IMR-90 (cell line): ENCODE data around the gene CANT1. TPM values are rescaled to one million over a fixed set of nuclear protein-coding genes. Genes with fewer than 3 reads are reported as not detected.

ENCODE experiments used
- ATAC-seq: fragments of 200-7000 bp; cut with Tn5 transposase; 2 replicates; pipeline ENCODE4 v1.9.1; 2020; ENCODE audit warnings: low read depth, mild to moderate bottlenecking, moderate library complexity
- BruUV-seq: library from RNA; stranded (reverse); fragments of 400-500 nt; replicated peaks from 2 replicates; lab custom pipeline; 2021; lab: Mats Ljungman, UMichigan
- CTCF ChIA-PET: fragments of 300-600 bp; formaldehyde crosslinking; extraction: SDS; loops from one replicate; lab custom pipeline; 2021; ENCODE audit warnings: antibody characterized with exemption; lab: Yijun Ruan, JAX
- POLR2A ChIA-PET: fragments of 300-600 bp; sonication (Branson Sonifier 250); formaldehyde crosslinking; loops from one replicate; lab custom pipeline; 2022; ENCODE audit warnings: antibody characterized with exemption; ENCODE audit not compliant: unreplicated experiment; lab: Charles Lee
- DNase-seq: peaks from one replicate; pipeline ENCODE4 v3.0.0; 2013
- H2AFZ ChIP-seq: replicated peaks from 2 replicates; pipeline ENCODE3; 2013; ENCODE audit warnings: low read length, mild to moderate bottlenecking; ENCODE audit not compliant: poor library complexity
- H2AK5ac ChIP-seq: 2 replicates; pipeline ENCODE4 v1.6.1; 2013; ENCODE audit warnings: low read depth, low read length, inconsistent platforms
- H2AK9ac ChIP-seq: replicated peaks from 2 replicates; pipeline ENCODE3; 2013; ENCODE audit warnings: mild to moderate bottlenecking, low read depth, low read length, moderate library complexity; ENCODE audit not compliant: poor library complexity
- H2BK120ac ChIP-seq: 2 replicates; pipeline ENCODE4 v1.6.1; 2013; ENCODE audit warnings: low read depth, low read length, inconsistent platforms
- H2BK15ac ChIP-seq: 3 replicates; pipeline ENCODE4 v1.6.1; 2013; ENCODE audit warnings: low read depth, low read length, inconsistent platforms
- H2BK20ac ChIP-seq: 2 replicates; pipeline ENCODE4 v1.6.1; 2013; ENCODE audit warnings: low read depth, mild to moderate bottlenecking, inconsistent platforms, low read length, moderate library complexity
- H2BK5ac ChIP-seq: 2 replicates; pipeline ENCODE4 v1.6.1; 2013; ENCODE audit warnings: mild to moderate bottlenecking, low read depth, low read length, inconsistent platforms; ENCODE audit not compliant: poor library complexity, severe bottlenecking
- H3K14ac ChIP-seq: replicated peaks from 2 replicates; pipeline ENCODE4 v1.6.1; 2013; ENCODE audit warnings: low read depth, low read length, inconsistent platforms
- H3K18ac ChIP-seq: 2 replicates; pipeline ENCODE4 v1.6.1; 2013; ENCODE audit warnings: low read depth, low read length, control low read depth
- H3K23ac ChIP-seq: 2 replicates; pipeline ENCODE4 v1.6.1; 2013; ENCODE audit warnings: low read depth, low read length, inconsistent platforms
- H3K27ac ChIP-seq: 2 replicates; pipeline ENCODE4 v1.5.1; 2013; ENCODE audit warnings: mild to moderate bottlenecking, control low read depth, low read length; ENCODE audit not compliant: insufficient read depth
- H3K27me3 ChIP-seq: 2 replicates; pipeline ENCODE4 v1.6.1; 2013; ENCODE audit warnings: low read length; ENCODE audit not compliant: control insufficient read depth, insufficient read depth
- H3K36me3 ChIP-seq: 2 replicates; pipeline ENCODE4 v1.6.1; 2013; ENCODE audit warnings: low read length, mixed read lengths; ENCODE audit not compliant: control insufficient read depth, insufficient read depth
- H3K4ac ChIP-seq: 2 replicates; pipeline ENCODE4 v1.6.1; 2013; ENCODE audit warnings: low read depth, low read length, inconsistent platforms
- H3K4me1 ChIP-seq: 2 replicates; pipeline ENCODE4 v1.6.1; 2013; ENCODE audit warnings: low read length, mixed read lengths; ENCODE audit not compliant: control insufficient read depth, insufficient read depth
- H3K4me2 ChIP-seq: 2 replicates; pipeline ENCODE4 v1.6.1; 2013; ENCODE audit warnings: low read depth, mild to moderate bottlenecking, control low read depth, low read length, moderate library complexity
- H3K4me3 ChIP-seq: 2 replicates; pipeline ENCODE4 v1.5.1; 2013; ENCODE audit warnings: low read depth, mild to moderate bottlenecking, control low read depth, low read length, moderate library complexity; ENCODE audit not compliant: insufficient read depth
- H3K56ac ChIP-seq: 2 replicates; pipeline ENCODE4 v1.6.1; 2013; ENCODE audit warnings: low read length, inconsistent platforms; ENCODE audit not compliant: insufficient read depth; ENCODE audit errors: extremely low read depth
- H3K79me1 ChIP-seq, 2 experiments: 2 replicates each; pipeline ENCODE4 v1.6.1; 2013; ENCODE audit warnings: low read length in 2 of 2, inconsistent platforms in 1 of 2, low read depth in 1 of 2
- H3K9ac ChIP-seq: 2 replicates; pipeline ENCODE4 v1.6.1; 2013; ENCODE audit warnings: low read depth, low read length, control low read depth
- H3K9me1 ChIP-seq: 2 replicates; pipeline ENCODE4 v1.6.1; 2013; ENCODE audit warnings: low read length, inconsistent platforms; ENCODE audit not compliant: insufficient read depth
- H3K9me3 ChIP-seq: 2 replicates; pipeline ENCODE4 v1.6.1; 2013; ENCODE audit warnings: low read length; ENCODE audit not compliant: control insufficient read depth, insufficient read depth
- H4K20me1 ChIP-seq: 2 replicates; pipeline ENCODE4 v1.6.1; 2013; ENCODE audit warnings: low read length, inconsistent platforms; ENCODE audit not compliant: insufficient read depth
- H4K5ac ChIP-seq: 2 replicates; pipeline ENCODE4 v1.6.1; 2013; ENCODE audit warnings: mild to moderate bottlenecking, low read depth, low read length, control low read depth
- H4K8ac ChIP-seq, 2 experiments: 2 replicates each; pipeline ENCODE4 v1.6.1; 2013; ENCODE audit warnings: low read depth in 2 of 2, low read length in 2 of 2, control low read depth in 1 of 2, inconsistent platforms in 1 of 2
- H4K91ac ChIP-seq: 2 replicates; pipeline ENCODE4 v1.6.1; 2013; ENCODE audit warnings: low read depth, low read length, inconsistent platforms; ENCODE audit not compliant: insufficient read depth
- BHLHE40 ChIP-seq: fragments of 150-350 bp; IDR thresholded peaks from 2 replicates; pipeline ENCODE4 v1.6.1; 2016; ENCODE audit warnings: mild to moderate bottlenecking, low read depth, low read length
- CEBPB ChIP-seq: IDR thresholded peaks from 2 replicates; pipeline ENCODE4 v1.6.1; 2012; ENCODE audit warnings: low read depth, low read length, improper control_type of control experiment
- CHD1 ChIP-seq: IDR thresholded peaks from 2 replicates; pipeline ENCODE4 v1.6.1; 2012; ENCODE audit warnings: low read depth, low read length, improper control_type of control experiment
- FOS ChIP-seq: fragments of 150-350 bp; IDR thresholded peaks from 2 replicates; pipeline ENCODE4 v1.6.1; 2016; ENCODE audit warnings: low read depth, low read length
- MAFK ChIP-seq: IDR thresholded peaks from 2 replicates; pipeline ENCODE4 v1.6.1; 2012; ENCODE audit warnings: low read depth, low read length, improper control_type of control experiment
- MAZ ChIP-seq: IDR thresholded peaks from 2 replicates; pipeline ENCODE4 v1.6.1; 2012; ENCODE audit warnings: low read depth, mild to moderate bottlenecking, low read length, improper control_type of control experiment, moderate library complexity, borderline replicate concordance
- MXI1 ChIP-seq: IDR thresholded peaks from 2 replicates; pipeline ENCODE4 v1.6.1; 2012; ENCODE audit warnings: low read depth, mild to moderate bottlenecking, low read length, moderate library complexity, borderline replicate concordance
- NFE2L2 ChIP-seq: fragments of 150-350 bp; IDR thresholded peaks from 2 replicates; pipeline ENCODE4 v1.6.1; 2016; ENCODE audit warnings: low read depth, mild to moderate bottlenecking, low read length
- POLR2A ChIP-seq: IDR thresholded peaks from 2 replicates; pipeline ENCODE4 v1.6.1; 2012; ENCODE audit warnings: mild to moderate bottlenecking, low read depth, low read length
- RAD21 ChIP-seq: IDR thresholded peaks from 2 replicates; pipeline ENCODE4 v1.6.1; 2012; ENCODE audit warnings: low read length, improper control_type of control experiment
- RCOR1 ChIP-seq: IDR thresholded peaks from 2 replicates; pipeline ENCODE4 v1.6.1; 2012; ENCODE audit warnings: mild to moderate bottlenecking, low read length, improper control_type of control experiment; ENCODE audit not compliant: insufficient replicate concordance
- RFX5 ChIP-seq: IDR thresholded peaks from 2 replicates; pipeline ENCODE4 v1.8.0; 2012; ENCODE audit warnings: low read depth, mild to moderate bottlenecking, low read length, moderate library complexity
- SMC3 ChIP-seq: fragments of 150-350 bp; IDR thresholded peaks from 2 replicates; pipeline ENCODE4 v1.6.1; 2016; ENCODE audit warnings: low read depth, mild to moderate bottlenecking, antibody characterized with exemption, low read length, moderate library complexity
- WGBS, 2 experiments: methylation state at CpG; one replicate each; pipeline versions ENCODE4 v1.1.5 to v1.1.7; 2013; ENCODE audit warnings: missing lambda C conversion rate in 2 of 2; ENCODE audit not compliant: insufficient read length in 1 of 2; ENCODE audit errors: extremely low coverage in 2 of 2; 5-methylcytosine and 5-hydroxymethylcytosine counted together
- dilution Hi-C: fragments of 300-500 bp; cut with HindIII; formaldehyde crosslinking; loops from one replicate; pipeline ENCODE4 v1.14.3; 2018; ENCODE audit warnings: low sequenced_read_pairs; ENCODE audit not compliant: unreplicated experiment
- in situ Hi-C: fragments of 300-500 bp; cut with MboI; formaldehyde crosslinking; loops from 3 replicates; pipeline ENCODE4 v1.14.3; 2019; ENCODE audit warnings: low sequenced_read_pairs, inconsistent platforms, mixed read lengths
- intact Hi-C: fragments of 100-400 bp; cut with micrococcal nuclease; formaldehyde crosslinking; loops from 2 replicates; pipeline ENCODE4 v1.10.0; 2022
- polyA plus RNA-seq, 3 experiments: library from polyadenylated mRNA; depleted of rRNA; stranded (reverse); fragments of >200 nt; gene quantifications; 2 replicates each; pipeline ENCODE4 v1.2.3, GENCODE V29; 2012; ENCODE audit warnings: low replicate concordance in 1 of 3
- total RNA-seq: library from RNA; depleted of rRNA; stranded (reverse); fragments of >200 nt; gene quantifications from 2 replicates; pipeline ENCODE4 v1.2.3, GENCODE V29; 2012
- TF ChIP-seq, protein P1 (sequence below): fragments of 150-350 bp; IDR thresholded peaks from 2 replicates; pipeline ENCODE4 v1.6.1; 2017; ENCODE audit warnings: mild to moderate bottlenecking, antibody characterized with exemption, low read length, low read depth
- TF ChIP-seq, protein P2 (sequence below): fragments of 150-350 bp; IDR thresholded peaks from 2 replicates; pipeline ENCODE4 v1.6.1; 2016; ENCODE audit warnings: low read depth, mild to moderate bottlenecking, low read length, moderate library complexity, borderline replicate concordance
- TF ChIP-seq, protein P3 (sequence below): conservative IDR thresholded peaks from 2 replicates; pipeline ENCODE4 v1.5.1; 2012; ENCODE audit warnings: mild to moderate bottlenecking, low read depth, low read length, improper control_type of control experiment

Gene CANT1
- total and polyA plus RNA-seq, 2 of the 4 experiments (the other 2 are of a cell fraction), result 51.8 to 73.4 TPM

DNA sequence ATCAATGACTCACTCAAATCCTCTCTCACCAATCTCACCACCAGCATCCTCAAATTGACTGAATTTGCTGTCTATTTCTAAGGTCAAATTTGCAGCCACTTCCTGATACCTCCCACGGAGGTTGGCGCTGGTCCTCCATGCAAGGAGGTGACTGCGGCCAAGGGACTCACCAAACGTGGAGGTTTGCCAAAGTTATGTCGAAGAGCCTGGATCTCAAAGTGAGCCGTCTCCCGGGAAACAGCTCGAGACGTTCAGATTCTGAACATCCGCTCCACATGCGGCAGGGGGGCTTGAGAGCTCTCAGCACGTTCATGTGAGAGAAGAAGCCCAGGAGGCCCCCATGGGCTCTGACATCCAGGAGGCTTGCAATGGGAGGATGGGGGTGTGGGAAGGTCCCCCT, 52.4 kb downstream of the CANT1 start:
- Histone ChIP-seq H2AK5ac (no peak overlapping the region), H4K20me1 (no peaks in the 10 kb centered on the region), H2BK5ac (no peak overlapping the region), H4K8ac (no peak overlapping the region), H2AK9ac (no peak overlapping the region), H2BK120ac (no peak overlapping the region), H3K4ac (no peak overlapping the region), H3K9me1 (no peaks in the 10 kb centered on the region), H3K23ac (no peak overlapping the region), H3K4me3 (no peak overlapping the region), H3K9me3 (no peaks in the 10 kb centered on the region), H4K91ac (no peak overlapping the region), H3K18ac (no peak overlapping the region), H3K27ac (no peak overlapping the region), H3K79me1 (no peaks in the 10 kb centered on the region), H3K27me3 (no peaks in the 10 kb centered on the region; the same call in 1 of the 2 replicates), H2BK20ac (no peak overlapping the region), H4K5ac (no peak overlapping the region), H2BK15ac (no peak overlapping the region), H2AFZ (peak overlapping the region; percentile 63), H3K36me3 (no peaks in the 10 kb centered on the region), H3K9ac (no peak overlapping the region), H3K4me1 (peaks cover 18% of the 10 kb centered on the region), H3K56ac (no peak overlapping the region), H3K14ac (no peak overlapping the region), H3K4me2 (no peak overlapping the region)
- TF ChIP-seq FOS (no peak), POLR2A (no peak), RCOR1 (no peak), RAD21 (no peak), SMC3 (no peak), NFE2L2 (no peak), MXI1 (no peak), RFX5 (no peak), BHLHE40 (no peak), CEBPB (no peak), MAFK (no peak), CHD1 (no peak), MAZ (no peak)
- TF ChIP-seq, protein P1, sequence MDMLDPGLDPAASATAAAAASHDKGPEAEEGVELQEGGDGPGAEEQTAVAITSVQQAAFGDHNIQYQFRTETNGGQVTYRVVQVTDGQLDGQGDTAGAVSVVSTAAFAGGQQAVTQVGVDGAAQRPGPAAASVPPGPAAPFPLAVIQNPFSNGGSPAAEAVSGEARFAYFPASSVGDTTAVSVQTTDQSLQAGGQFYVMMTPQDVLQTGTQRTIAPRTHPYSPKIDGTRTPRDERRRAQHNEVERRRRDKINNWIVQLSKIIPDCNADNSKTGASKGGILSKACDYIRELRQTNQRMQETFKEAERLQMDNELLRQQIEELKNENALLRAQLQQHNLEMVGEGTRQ, result no peak
- TF ChIP-seq, protein P2, sequence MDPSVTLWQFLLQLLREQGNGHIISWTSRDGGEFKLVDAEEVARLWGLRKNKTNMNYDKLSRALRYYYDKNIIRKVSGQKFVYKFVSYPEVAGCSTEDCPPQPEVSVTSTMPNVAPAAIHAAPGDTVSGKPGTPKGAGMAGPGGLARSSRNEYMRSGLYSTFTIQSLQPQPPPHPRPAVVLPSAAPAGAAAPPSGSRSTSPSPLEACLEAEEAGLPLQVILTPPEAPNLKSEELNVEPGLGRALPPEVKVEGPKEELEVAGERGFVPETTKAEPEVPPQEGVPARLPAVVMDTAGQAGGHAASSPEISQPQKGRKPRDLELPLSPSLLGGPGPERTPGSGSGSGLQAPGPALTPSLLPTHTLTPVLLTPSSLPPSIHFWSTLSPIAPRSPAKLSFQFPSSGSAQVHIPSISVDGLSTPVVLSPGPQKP, result no peak
- TF ChIP-seq, protein P3, sequence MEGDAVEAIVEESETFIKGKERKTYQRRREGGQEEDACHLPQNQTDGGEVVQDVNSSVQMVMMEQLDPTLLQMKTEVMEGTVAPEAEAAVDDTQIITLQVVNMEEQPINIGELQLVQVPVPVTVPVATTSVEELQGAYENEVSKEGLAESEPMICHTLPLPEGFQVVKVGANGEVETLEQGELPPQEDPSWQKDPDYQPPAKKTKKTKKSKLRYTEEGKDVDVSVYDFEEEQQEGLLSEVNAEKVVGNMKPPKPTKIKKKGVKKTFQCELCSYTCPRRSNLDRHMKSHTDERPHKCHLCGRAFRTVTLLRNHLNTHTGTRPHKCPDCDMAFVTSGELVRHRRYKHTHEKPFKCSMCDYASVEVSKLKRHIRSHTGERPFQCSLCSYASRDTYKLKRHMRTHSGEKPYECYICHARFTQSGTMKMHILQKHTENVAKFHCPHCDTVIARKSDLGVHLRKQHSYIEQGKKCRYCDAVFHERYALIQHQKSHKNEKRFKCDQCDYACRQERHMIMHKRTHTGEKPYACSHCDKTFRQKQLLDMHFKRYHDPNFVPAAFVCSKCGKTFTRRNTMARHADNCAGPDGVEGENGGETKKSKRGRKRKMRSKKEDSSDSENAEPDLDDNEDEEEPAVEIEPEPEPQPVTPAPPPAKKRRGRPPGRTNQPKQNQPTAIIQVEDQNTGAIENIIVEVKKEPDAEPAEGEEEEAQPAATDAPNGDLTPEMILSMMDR, result no peak
- in situ Hi-C loops, result loop anchor here (25.0 kb wide), 1 partner anchor 470 kb away; no protein-coding TSS in a partner anchor
- 6% methylated on average over 11 of the region's 12 CpGs; no CpG with 5 or more reads in 1 of the 2 experiments for WGBS, 2 experiments
- no peak for ATAC-seq
- CTCF ChIA-PET, result no interaction called here
- BruUV-seq, result no TSS peak
- DNase-seq, result peak; percentile 75
- POLR2A ChIA-PET, result no interaction called here
- intact Hi-C loops, result no loop called here
- dilution Hi-C loops, result no loop called here
